Adipocyte (in vitro differentiated cells): ENCODE results near the gene NKX6-1.

Source experiments
- DNase-seq: peaks from one replicate; pipeline ENCODE4 v3.0.0-alpha.2; 2015; ENCODE audit warnings: low read depth
- H3K27me3 ChIP-seq: replicated peaks from 2 replicates; pipeline ENCODE4 v1.7.0; 2013; ENCODE audit warnings: mild to moderate bottlenecking, low read length, moderate library complexity; ENCODE audit not compliant: control insufficient read depth, insufficient read depth
- H3K36me3 ChIP-seq: 2 replicates; pipeline ENCODE4 v1.7.0; 2013; ENCODE audit warnings: low read length, mild to moderate bottlenecking, moderate library complexity; ENCODE audit not compliant: control insufficient read depth, insufficient read depth, severe bottlenecking
- H3K4me1 ChIP-seq: 2 replicates; pipeline ENCODE4 v1.7.0; 2013; ENCODE audit warnings: mild to moderate bottlenecking, low read length, moderate library complexity; ENCODE audit not compliant: control insufficient read depth, insufficient read depth
- H3K4me3 ChIP-seq: 2 replicates; pipeline ENCODE4 v1.7.0; 2013; ENCODE audit warnings: mild to moderate bottlenecking, low read length, moderate library complexity
- H3K9ac ChIP-seq: 2 replicates; pipeline ENCODE4 v1.7.0; 2013; ENCODE audit warnings: mild to moderate bottlenecking, low read length, moderate library complexity
- H3K9me3 ChIP-seq: 2 replicates; pipeline ENCODE4 v1.7.0; 2013; ENCODE audit warnings: mild to moderate bottlenecking, low read length, moderate library complexity; ENCODE audit not compliant: control insufficient read depth

The NKX6-1 gene

GRCh38 chr4:84497504-84498202 is 1.4 kb downstream of the NKX6-1 start:
- H3K4me3 ChIP-seq = peak overlapping the region; percentile 71
- DNase-seq = peak; percentile 52
- peaks cover 11% of the 10 kb centered on the region for H3K9me3 ChIP-seq
- peaks cover 14% of the 10 kb centered on the region for H3K4me1 ChIP-seq
- H3K9ac ChIP-seq = no peak overlapping the region
- H3K27me3 ChIP-seq = peaks cover 74% of the 10 kb centered on the region
- H3K36me3 ChIP-seq = no peaks in the 10 kb centered on the region

- H3K9me3 ChIP-seq = peaks cover 11% of the 10 kb centered on the region
- DNase-seq = peak; percentile 36
- peaks cover 14% of the 10 kb centered on the region for H3K4me1 ChIP-seq
- H3K9ac ChIP-seq = no peak overlapping the region
- H3K27me3 ChIP-seq = peaks cover 74% of the 10 kb centered on the region
- no peaks in the 10 kb centered on the region for H3K36me3 ChIP-seq
- H3K4me3 ChIP-seq = no peak overlapping the region
These were observed 2.2 kb downstream of the NKX6-1 start for GRCh38 chr4:84496706-84497503.

DNA sequence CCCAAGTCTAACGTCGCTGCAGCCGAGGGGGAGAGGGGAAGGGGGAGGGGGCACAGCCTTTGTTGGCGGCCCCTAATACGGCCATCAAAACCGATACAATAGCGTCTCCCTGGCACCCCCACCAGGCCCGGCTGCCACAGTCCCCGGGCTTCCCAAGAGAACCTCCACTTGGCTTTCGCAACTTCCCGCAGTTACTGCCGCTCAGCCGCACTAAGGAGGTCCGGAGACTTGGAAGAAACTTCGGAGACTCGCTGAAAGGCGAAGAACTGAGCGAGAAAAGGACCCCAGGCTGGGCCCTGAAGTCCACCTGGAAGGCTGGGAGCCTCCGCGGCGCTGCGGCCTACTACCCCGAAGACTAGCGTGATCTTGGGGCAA is 2.8 kb downstream of the NKX6-1 start:
- Histone ChIP-seq H3K36me3 (no peaks in the 10 kb centered on the region), H3K9ac (no peak overlapping the region), H3K9me3 (peaks cover 7% of the 10 kb centered on the region), H3K27me3 (peaks cover 74% of the 10 kb centered on the region), H3K4me1 (peaks cover 14% of the 10 kb centered on the region), H3K4me3 (no peak overlapping the region)
- DNase-seq = no peak

GRCh38 chr4:84495794-84496261 is 3.3 kb downstream of the NKX6-1 start:
- Histone ChIP-seq H3K27me3 (peaks cover 74% of the 10 kb centered on the region), H3K9ac (no peak overlapping the region), H3K36me3 (no peaks in the 10 kb centered on the region), H3K4me3 (no peak overlapping the region), H3K4me1 (peaks cover 14% of the 10 kb centered on the region), H3K9me3 (peaks cover 2% of the 10 kb centered on the region)
- DNase-seq = no peak

DNA sequence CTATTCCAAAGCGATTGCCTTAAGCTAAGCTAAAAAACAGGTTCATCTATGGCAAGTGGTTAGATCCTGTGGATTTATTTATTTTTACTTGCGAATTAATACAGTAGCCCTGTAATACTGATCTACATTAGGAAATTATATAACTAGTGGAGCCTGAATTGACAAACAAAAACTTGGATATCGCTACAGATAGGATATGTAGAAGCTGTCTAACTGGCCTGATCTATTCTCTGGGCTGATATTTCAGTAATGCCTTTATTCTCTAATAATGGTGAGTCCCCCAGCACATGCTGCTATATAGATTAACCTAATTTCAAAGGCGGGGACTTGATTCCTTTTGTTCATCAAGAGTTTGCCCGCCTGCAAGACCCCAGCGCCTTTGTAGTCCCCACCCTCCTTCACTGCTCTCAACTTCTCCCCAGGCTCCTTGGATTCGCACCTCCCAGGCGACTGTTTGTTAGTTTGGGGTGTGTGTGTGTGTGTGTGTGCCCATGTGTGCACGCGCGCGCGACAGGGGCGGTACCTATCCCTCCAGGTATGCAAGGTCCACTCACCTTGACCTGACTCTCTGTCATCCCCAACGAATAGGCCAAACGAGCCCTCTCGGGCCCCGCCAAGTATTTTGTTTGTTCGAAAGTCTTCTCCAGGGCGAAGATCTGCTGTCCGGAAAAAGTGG is 3.8 kb downstream of the NKX6-1 start:
- Histone ChIP-seq H3K4me1 (peaks cover 14% of the 10 kb centered on the region), H3K4me3 (no peak overlapping the region)

GRCh38 chr4:84494531-84494930 is 4.6 kb downstream of the NKX6-1 start:
- Histone ChIP-seq H3K27me3 (peaks cover 74% of the 10 kb centered on the region), H3K4me3 (no peak overlapping the region), H3K9ac (no peak overlapping the region), H3K36me3 (no peaks in the 10 kb centered on the region), H3K4me1 (peaks cover 14% of the 10 kb centered on the region), H3K9me3 (peaks cover 2% of the 10 kb centered on the region)
- DNase-seq = no peak

More for the DNA sequence above, 3.8 kb downstream of the NKX6-1 start:
- Histone ChIP-seq H3K27me3 (peaks cover 74% of the 10 kb centered on the region), H3K9ac (no peak overlapping the region), H3K9me3 (peaks cover 2% of the 10 kb centered on the region), H3K36me3 (no peaks in the 10 kb centered on the region)
- no peak for DNase-seq

GRCh38 chr4:84494076-84494475 is 5.0 kb downstream of the NKX6-1 start:
- no peak overlapping the region for H3K9ac ChIP-seq
- DNase-seq = no peak
- H3K36me3 ChIP-seq = no peaks in the 10 kb centered on the region
- H3K4me3 ChIP-seq = no peak overlapping the region
- peaks cover 78% of the 10 kb centered on the region for H3K27me3 ChIP-seq
- peaks cover 2% of the 10 kb centered on the region for H3K9me3 ChIP-seq
- H3K4me1 ChIP-seq = peaks cover 12% of the 10 kb centered on the region

- no peak overlapping the region for H3K9ac ChIP-seq
- H3K4me3 ChIP-seq = no peak overlapping the region
- no peaks in the 10 kb centered on the region for H3K36me3 ChIP-seq
- H3K9me3 ChIP-seq = peaks cover 2% of the 10 kb centered on the region
- peak; percentile 25 for DNase-seq
- peaks cover 86% of the 10 kb centered on the region for H3K27me3 ChIP-seq
- H3K4me1 ChIP-seq = peaks cover 4% of the 10 kb centered on the region
These were observed 5.8 kb downstream of the NKX6-1 start for GRCh38 chr4:84493092-84493850.

DNA sequence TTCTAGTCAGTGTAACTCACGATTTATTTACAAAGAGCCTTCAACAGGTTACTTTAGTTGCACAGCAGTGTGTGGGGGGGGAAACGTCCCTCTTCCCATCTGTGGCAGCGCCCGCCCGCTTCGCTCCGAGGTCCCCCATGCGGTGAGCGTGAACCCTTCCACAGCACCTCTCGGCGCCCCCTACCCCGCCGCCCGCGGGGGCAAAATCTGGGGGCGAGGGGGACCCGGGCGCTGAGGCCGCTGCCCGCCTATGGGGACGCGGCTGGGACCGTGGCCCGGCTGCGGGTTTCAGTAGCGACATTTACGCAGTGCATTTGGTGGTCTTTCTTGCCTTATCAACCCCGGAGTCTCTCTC is 6.4 kb downstream of the NKX6-1 start:
- Histone ChIP-seq H3K4me1 (no peaks in the 10 kb centered on the region), H3K36me3 (no peaks in the 10 kb centered on the region), H3K9ac (no peak overlapping the region), H3K4me3 (no peak overlapping the region), H3K27me3 (peaks cover 92% of the 10 kb centered on the region), H3K9me3 (peaks cover 2% of the 10 kb centered on the region)
- no peak for DNase-seq

DNA sequence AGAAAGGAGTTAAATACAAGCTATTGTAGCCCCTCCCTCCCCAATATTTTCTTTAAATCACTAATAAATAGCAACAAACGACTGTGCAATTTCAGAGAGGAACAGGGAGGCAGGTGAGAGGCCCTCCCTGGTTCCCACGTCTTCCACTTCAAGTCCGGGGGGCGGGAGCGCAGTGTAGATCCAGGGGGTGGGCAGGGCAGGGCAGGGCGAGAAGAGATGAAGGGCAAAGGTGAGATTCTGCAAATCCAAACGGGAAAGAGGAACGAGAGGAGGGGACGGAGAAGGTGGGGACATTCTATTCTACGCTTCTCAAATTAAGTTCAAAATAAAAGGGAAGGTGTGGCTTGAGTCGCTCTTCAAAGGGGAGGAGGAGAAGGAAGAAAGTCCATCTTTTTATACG is 6.8 kb downstream of the NKX6-1 start:
- no peak overlapping the region for H3K4me3 ChIP-seq
- H3K4me1 ChIP-seq = no peaks in the 10 kb centered on the region
- H3K9ac ChIP-seq = no peak overlapping the region
- no peak for DNase-seq
- no peaks in the 10 kb centered on the region for H3K36me3 ChIP-seq
- peaks cover 95% of the 10 kb centered on the region for H3K27me3 ChIP-seq
- H3K9me3 ChIP-seq = peaks cover 2% of the 10 kb centered on the region

GRCh38 chr4:84491481-84491880 is 7.6 kb downstream of the NKX6-1 start:
- DNase-seq = no peak
- Histone ChIP-seq H3K27me3 (peaks cover 93% of the 10 kb centered on the region), H3K4me1 (no peaks in the 10 kb centered on the region), H3K9ac (no peak overlapping the region), H3K4me3 (no peak overlapping the region), H3K9me3 (peaks cover 2% of the 10 kb centered on the region), H3K36me3 (no peaks in the 10 kb centered on the region)
